SK-N-SH (cell line): ENCODE data around the gene ERRFI1. TPM values are rescaled to one million over a fixed set of nuclear protein-coding genes. Genes with fewer than 3 reads are reported as not detected.
"Not testable (repeated sequence)": the region's sequence is repeated elsewhere in the genome, so short reads cannot be mapped to it uniquely, and the experiment has no call there.

ENCODE experiments used
- CTCF ChIA-PET: fragments of 300-600, 350-600 bp; formaldehyde crosslinking; extraction: SDS; loops from one replicate; lab custom pipeline; 2021; lab: Yijun Ruan, JAX
- POLR2A ChIA-PET: fragments of 350-600 bp; sonication (Branson Sonifier 250); formaldehyde crosslinking; extraction: SDS; loops from one replicate; lab custom pipeline; 2020; ENCODE audit warnings: antibody characterized with exemption, inconsistent platforms; lab: Yijun Ruan, JAX
- DNase-seq: peaks from one replicate; pipeline ENCODE4 v3.0.0; 2012
- H2AFZ ChIP-seq: fragments of 200-600 bp; sonication (generic); 2 replicates; pipeline ENCODE4 v1.8.1; 2016; ENCODE audit warnings: antibody characterized with exemption, mild to moderate bottlenecking, low read depth
- H3F3A ChIP-seq: fragments of 200-600 bp; sonication (generic); replicated peaks from 2 replicates; pipeline ENCODE3; 2016; ENCODE audit warnings: antibody characterized with exemption, mild to moderate bottlenecking; ENCODE audit not compliant: insufficient read depth
- H3K27ac ChIP-seq, 2 experiments: fragments of 200-500 bp in 1 of 2; fragments of 200-600 bp in 1 of 2; sonication (Bioruptor generic) in 1 of 2; sonication (generic), shearing (Covaris generic) in 1 of 2; 2 replicates each; pipeline versions ENCODE4 v1.5.1 to v1.6.1; 2014 to 2016; ENCODE audit warnings: low read depth in 2 of 2, inconsistent platforms in 1 of 2, low read length in 1 of 2, mild to moderate bottlenecking in 1 of 2, mixed read lengths in 1 of 2
- H3K27me3 ChIP-seq: fragments of 200-600 bp; sonication (generic), shearing (Covaris generic); 2 replicates; pipeline ENCODE4 v1.6.1; 2016; ENCODE audit warnings: mixed run types; ENCODE audit not compliant: insufficient read depth
- H3K36me3 ChIP-seq, 2 experiments: fragments of 200-500 bp in 1 of 2; fragments of 200-600 bp in 1 of 2; sonication (Bioruptor generic) in 1 of 2; sonication (generic) in 1 of 2; replicated peaks in 1 of 2; 2 replicates each; pipeline versions ENCODE3 to v1.5.1; 2014 to 2016; ENCODE audit warnings: low read length in 1 of 2, mild to moderate bottlenecking in 1 of 2; ENCODE audit not compliant: insufficient read depth in 2 of 2, control insufficient read depth in 1 of 2
- H3K4me1 ChIP-seq, 2 experiments: fragments of 200-500 bp in 1 of 2; fragments of 200-600 bp in 1 of 2; sonication (Bioruptor generic) in 1 of 2; sonication (generic), shearing (Covaris generic) in 1 of 2; 2 replicates each; pipeline versions ENCODE4 v1.5.1 to v1.6.1; 2014 to 2016; ENCODE audit warnings: low read depth in 1 of 2, low read length in 1 of 2, mixed run types in 1 of 2; ENCODE audit not compliant: insufficient read depth in 2 of 2, control insufficient read depth in 1 of 2
- H3K4me2 ChIP-seq: fragments of 200-600 bp; sonication (generic), shearing (Covaris generic); 2 replicates; pipeline ENCODE4 v1.6.1; 2017; ENCODE audit warnings: mixed run types
- H3K4me3 ChIP-seq, 2 experiments: fragments of 200-500 bp in 1 of 2; fragments of 200-600 bp in 1 of 2; sonication (Bioruptor generic) in 1 of 2; sonication (generic), shearing (Covaris generic) in 1 of 2; 2 replicates each; pipeline versions ENCODE4 v1.5.1 to v1.8.1; 2014 to 2016; ENCODE audit warnings: low read depth in 2 of 2, inconsistent platforms in 1 of 2, low read length in 1 of 2, mild to moderate bottlenecking in 1 of 2, mixed read lengths in 1 of 2, moderate library complexity in 1 of 2
- H3K79me2 ChIP-seq: fragments of 200-600 bp; sonication (generic); 2 replicates; pipeline ENCODE4 v1.8.1; 2017; ENCODE audit warnings: mild to moderate bottlenecking; ENCODE audit not compliant: insufficient read depth
- H3K9ac ChIP-seq: fragments of 200-600 bp; sonication (generic); 2 replicates; pipeline ENCODE4 v1.6.1; 2017; ENCODE audit warnings: mixed run types
- H3K9me2 ChIP-seq: fragments of 200-600 bp; sonication (generic); 2 replicates; pipeline ENCODE4 v1.6.1; 2017; ENCODE audit warnings: mixed run types
- H3K9me3 ChIP-seq: fragments of 200-600 bp; sonication (generic); 2 replicates; pipeline ENCODE4 v1.6.1; 2017; ENCODE audit warnings: mixed run types, mild to moderate bottlenecking, moderate library complexity
- H4K20me1 ChIP-seq: fragments of 200-600 bp; sonication (generic); 2 replicates; pipeline ENCODE4 v1.6.1; 2017; ENCODE audit warnings: mild to moderate bottlenecking, mixed run types; ENCODE audit not compliant: insufficient read depth
- CHD2 ChIP-seq: fragments of 150-350 bp; IDR thresholded peaks from 2 replicates; pipeline ENCODE4 v1.6.1; 2018; ENCODE audit warnings: low read length; ENCODE audit not compliant: partially characterized antibody
- EP300 ChIP-seq, 2 experiments: IDR thresholded peaks; 2 replicates each; pipeline versions ENCODE4 v1.4.0 to v1.6.1; 2012; ENCODE audit warnings: borderline replicate concordance in 1 of 2, low read depth in 1 of 2, low read length in 1 of 2
- EZH2phosphoT487 ChIP-seq: fragments of 200-600 bp; sonication (generic); IDR thresholded peaks from 2 replicates; pipeline ENCODE4 v1.6.1; 2017; ENCODE audit warnings: low read depth, mixed run types, mild to moderate bottlenecking, antibody characterized with exemption, moderate library complexity, borderline replicate concordance
- FOSL2 ChIP-seq: IDR thresholded peaks from 2 replicates; pipeline ENCODE4 v1.4.0; 2012; ENCODE audit warnings: low read depth, mild to moderate bottlenecking, moderate library complexity, borderline replicate concordance
- FOXJ3 ChIP-seq: sonication (generic); formaldehyde crosslinking; IDR thresholded peaks from 2 replicates; pipeline ENCODE4 v1.5.1; 2020; ENCODE audit warnings: mild to moderate bottlenecking, missing genetic modification reagents
- GABPA ChIP-seq: IDR thresholded peaks from 2 replicates; pipeline ENCODE4 v1.4.0; 2012; ENCODE audit warnings: low read depth, mild to moderate bottlenecking
- GATA2 ChIP-seq: sonication (generic); formaldehyde crosslinking; IDR thresholded peaks from 2 replicates; pipeline ENCODE4 v1.5.0; 2020; ENCODE audit warnings: mild to moderate bottlenecking, missing genetic modification reagents
- JUND ChIP-seq: IDR thresholded peaks from 2 replicates; pipeline ENCODE4 v1.4.0; 2012
- MXI1 ChIP-seq: IDR thresholded peaks from 2 replicates; pipeline ENCODE4 v1.6.1; 2012; ENCODE audit warnings: mild to moderate bottlenecking, low read depth, low read length, improper control_type of control experiment
- PBX3 ChIP-seq: IDR thresholded peaks from 2 replicates; pipeline ENCODE4; 2012
- POLR2AphosphoS5 ChIP-seq: IDR thresholded peaks from 2 replicates; pipeline ENCODE4 v1.6.1; 2012; ENCODE audit warnings: low read depth, low read length
- RFX5 ChIP-seq: IDR thresholded peaks from 2 replicates; pipeline ENCODE4 v1.6.1; 2012; ENCODE audit warnings: mild to moderate bottlenecking, improper control_type of control experiment, low read length
- RXRA ChIP-seq: IDR thresholded peaks from 2 replicates; pipeline ENCODE4 v1.4.0; 2012; ENCODE audit warnings: low read depth, mild to moderate bottlenecking, borderline replicate concordance
- TAF1 ChIP-seq: IDR thresholded peaks from 2 replicates; pipeline ENCODE4 v1.6.1; 2012; ENCODE audit warnings: low read depth, mild to moderate bottlenecking, low read length, moderate library complexity, borderline replicate concordance
- WGBS: methylation state at CpG from one replicate; pipeline ENCODE4 v1.1.6; 2017; ENCODE audit warnings: low lambda C conversion rate; 5-methylcytosine and 5-hydroxymethylcytosine counted together
- polyA plus RNA-seq, 3 experiments: library from polyadenylated mRNA; depleted of rRNA; stranded (reverse); fragments of >200 nt; gene quantifications; 2 replicates each; pipeline ENCODE4 v1.2.3, GENCODE V29; 2012
- TF ChIP-seq, protein P1 (sequence below): IDR thresholded peaks from 2 replicates; pipeline ENCODE4 v1.4.0; 2012; ENCODE audit warnings: low read depth
- TF ChIP-seq, protein P2 (sequence below): fragments of 150-350 bp; IDR thresholded peaks from 2 replicates; pipeline ENCODE4 v1.6.1; 2016; ENCODE audit warnings: mild to moderate bottlenecking, low read depth, low read length
- TF ChIP-seq, protein P3 (sequence below): IDR thresholded peaks from 2 replicates; pipeline ENCODE4 v1.6.1; 2012; ENCODE audit warnings: mild to moderate bottlenecking, low read depth, low read length, moderate library complexity

ERRFI1 gene
- polyA plus RNA-seq, 1 of the 3 experiments (the other 2 are of a cell fraction) = 65.6 TPM

DNA sequence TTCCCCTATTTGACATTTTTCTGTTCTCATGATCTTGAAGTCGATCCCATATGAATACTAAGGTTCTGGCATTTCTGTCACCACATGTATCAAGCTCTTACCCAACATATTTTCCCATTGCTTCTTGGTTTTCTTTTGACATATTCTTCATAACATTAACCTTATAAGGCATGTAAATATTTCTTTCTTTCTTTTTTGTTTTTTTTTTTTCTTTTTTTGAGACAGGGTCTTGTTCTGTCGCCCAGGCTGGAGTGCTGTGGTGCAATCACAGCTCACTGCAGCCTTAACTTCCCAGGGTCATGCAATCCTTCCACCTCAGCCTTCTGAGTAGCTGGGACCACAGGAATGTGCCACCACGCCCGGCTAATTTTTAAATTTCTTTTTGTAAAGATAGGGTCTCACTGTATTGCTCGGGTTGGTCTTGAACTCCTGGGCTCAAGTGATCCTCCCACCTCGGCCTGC lies 33.1 kb upstream of the ERRFI1 start:
- Histone ChIP-seq H4K20me1 (no peaks in the 10 kb centered on the region), H3K79me2 (no peaks in the 10 kb centered on the region), H2AFZ (no peak overlapping the region), H3K27ac (no peak overlapping the region), H3K9ac (no peak overlapping the region), H3K4me1 (peaks cover 0 to 8% of the 10 kb centered on the region in 2 experiments; a peak in 2 of 4 replicates), H3K9me3 (no peaks in the 10 kb centered on the region), H3F3A (peaks cover 26% of the 10 kb centered on the region), H3K27me3 (no peaks in the 10 kb centered on the region), H3K4me3 (no peak overlapping the region), H3K9me2 (no peaks in the 10 kb centered on the region), H3K4me2 (no peak overlapping the region), H3K36me3 (no peaks in the 10 kb centered on the region)
- WGBS = 93% methylated on average over 6 of the region's 6 CpGs
- DNase-seq = no peak
- ChIA-PET CTCF (no interaction called here), POLR2A (no interaction called here)
- TF ChIP-seq RXRA (no peak), GATA2 (no peak), TAF1 (no peak), FOXJ3 (CRISPR knock-in tag) (no peak), PBX3 (no peak), MXI1 (no peak), FOSL2 (no peak), EP300 (IDR thresholded peaks at IDR 0.05; ENCODE audit: borderline replicate concordance in 1 of 2, low read depth in 1 of 2, low read length in 1 of 2) (no peak)

- H3K27me3 ChIP-seq, H2AFZ ChIP-seq, H4K20me1 ChIP-seq, POLR2A ChIA-PET, H3K79me2 ChIP-seq, H3K36me3 ChIP-seq, H3K27ac ChIP-seq, H3K4me2 ChIP-seq, DNase-seq, H3K9me3 ChIP-seq, H3K4me3 ChIP-seq, H3K9me2 ChIP-seq, H3K9ac ChIP-seq: not testable (repeated sequence)
- CTCF ChIA-PET = interaction anchor here (0.6 kb wide), 1 partner anchor 34 kb away, joined by 3 read pairs; no protein-coding TSS in a partner anchor
- WGBS = 92% methylated on average over 6 of the region's 7 CpGs
- peaks cover 26% of the 10 kb centered on the region for H3F3A ChIP-seq
- H3K4me1 ChIP-seq = peaks cover 0 to 12% of the 10 kb centered on the region in 2 experiments; a peak in 2 of 4 replicates
These were observed 31.7 kb upstream of the ERRFI1 start for GRCh38 chr1:8057779-8058178.

- H3K9me2 ChIP-seq = no peaks in the 10 kb centered on the region
- H3K27ac ChIP-seq = peak overlapping the region in 1 of 2 experiments; percentile 43; a peak in 2 of 4 replicates
- ChIA-PET POLR2A (no interaction called here), CTCF (no interaction called here)
- no peak overlapping the region for H3K4me2 ChIP-seq
- H2AFZ ChIP-seq = no peak overlapping the region
- no peaks in the 10 kb centered on the region for H3K79me2 ChIP-seq
- no peaks in the 10 kb centered on the region for H3K9me3 ChIP-seq
- no peaks in the 10 kb centered on the region for H3K27me3 ChIP-seq
- H3F3A ChIP-seq = peaks cover 10% of the 10 kb centered on the region
- H3K9ac ChIP-seq = no peak overlapping the region
- peaks cover 0 to 8% of the 10 kb centered on the region in 2 experiments; a peak in 1 of 4 replicates for H3K4me1 ChIP-seq
- H4K20me1 ChIP-seq = no peaks in the 10 kb centered on the region
- H3K4me3 ChIP-seq = no peak overlapping the region
- no peak for DNase-seq
- no peaks in the 10 kb centered on the region for H3K36me3 ChIP-seq
- WGBS = 40% methylated on average over 4 of the region's 4 CpGs
- no peak for TF ChIP-seq POLR2AphosphoS5
- TF ChIP-seq RFX5 = no peak
- TF ChIP-seq EZH2phosphoT487 = no peak
- TF ChIP-seq, protein P1, sequence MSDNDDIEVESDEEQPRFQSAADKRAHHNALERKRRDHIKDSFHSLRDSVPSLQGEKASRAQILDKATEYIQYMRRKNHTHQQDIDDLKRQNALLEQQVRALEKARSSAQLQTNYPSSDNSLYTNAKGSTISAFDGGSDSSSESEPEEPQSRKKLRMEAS = no peak
- TF ChIP-seq GABPA = no peak
- peak in 1 of 2 experiments; percentile 61; a peak in 1 of 4 replicates for TF ChIP-seq EP300 (IDR thresholded peaks at IDR 0.05; ENCODE audit: borderline replicate concordance in 1 of 2, low read depth in 1 of 2, low read length in 1 of 2)
- peak; percentile 74 for TF ChIP-seq JUND
- TF ChIP-seq, protein P2, sequence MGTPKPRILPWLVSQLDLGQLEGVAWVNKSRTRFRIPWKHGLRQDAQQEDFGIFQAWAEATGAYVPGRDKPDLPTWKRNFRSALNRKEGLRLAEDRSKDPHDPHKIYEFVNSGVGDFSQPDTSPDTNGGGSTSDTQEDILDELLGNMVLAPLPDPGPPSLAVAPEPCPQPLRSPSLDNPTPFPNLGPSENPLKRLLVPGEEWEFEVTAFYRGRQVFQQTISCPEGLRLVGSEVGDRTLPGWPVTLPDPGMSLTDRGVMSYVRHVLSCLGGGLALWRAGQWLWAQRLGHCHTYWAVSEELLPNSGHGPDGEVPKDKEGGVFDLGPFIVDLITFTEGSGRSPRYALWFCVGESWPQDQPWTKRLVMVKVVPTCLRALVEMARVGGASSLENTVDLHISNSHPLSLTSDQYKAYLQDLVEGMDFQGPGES = no peak
- no peak for TF ChIP-seq CHD2
- TF ChIP-seq, protein P3, sequence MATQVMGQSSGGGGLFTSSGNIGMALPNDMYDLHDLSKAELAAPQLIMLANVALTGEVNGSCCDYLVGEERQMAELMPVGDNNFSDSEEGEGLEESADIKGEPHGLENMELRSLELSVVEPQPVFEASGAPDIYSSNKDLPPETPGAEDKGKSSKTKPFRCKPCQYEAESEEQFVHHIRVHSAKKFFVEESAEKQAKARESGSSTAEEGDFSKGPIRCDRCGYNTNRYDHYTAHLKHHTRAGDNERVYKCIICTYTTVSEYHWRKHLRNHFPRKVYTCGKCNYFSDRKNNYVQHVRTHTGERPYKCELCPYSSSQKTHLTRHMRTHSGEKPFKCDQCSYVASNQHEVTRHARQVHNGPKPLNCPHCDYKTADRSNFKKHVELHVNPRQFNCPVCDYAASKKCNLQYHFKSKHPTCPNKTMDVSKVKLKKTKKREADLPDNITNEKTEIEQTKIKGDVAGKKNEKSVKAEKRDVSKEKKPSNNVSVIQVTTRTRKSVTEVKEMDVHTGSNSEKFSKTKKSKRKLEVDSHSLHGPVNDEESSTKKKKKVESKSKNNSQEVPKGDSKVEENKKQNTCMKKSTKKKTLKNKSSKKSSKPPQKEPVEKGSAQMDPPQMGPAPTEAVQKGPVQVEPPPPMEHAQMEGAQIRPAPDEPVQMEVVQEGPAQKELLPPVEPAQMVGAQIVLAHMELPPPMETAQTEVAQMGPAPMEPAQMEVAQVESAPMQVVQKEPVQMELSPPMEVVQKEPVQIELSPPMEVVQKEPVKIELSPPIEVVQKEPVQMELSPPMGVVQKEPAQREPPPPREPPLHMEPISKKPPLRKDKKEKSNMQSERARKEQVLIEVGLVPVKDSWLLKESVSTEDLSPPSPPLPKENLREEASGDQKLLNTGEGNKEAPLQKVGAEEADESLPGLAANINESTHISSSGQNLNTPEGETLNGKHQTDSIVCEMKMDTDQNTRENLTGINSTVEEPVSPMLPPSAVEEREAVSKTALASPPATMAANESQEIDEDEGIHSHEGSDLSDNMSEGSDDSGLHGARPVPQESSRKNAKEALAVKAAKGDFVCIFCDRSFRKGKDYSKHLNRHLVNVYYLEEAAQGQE = no peak
These were observed 29.9 kb upstream of the ERRFI1 start for GRCh38 chr1:8055973-8056372.
